RKO (cell line): ENCODE measurements around the gene NAP1L4.
"Not testable (repeated sequence)": the region's sequence is repeated elsewhere in the genome, so short reads cannot be mapped to it uniquely, and the experiment has no call there.

ENCODE experiments used
- DNase-seq: peaks from one replicate; pipeline ENCODE4 v3.0.0-alpha.2; 2016; ENCODE audit warnings: low spot score

Gene NAP1L4

GRCh38 chr11:2905299-2905698, 86.8 kb downstream of the NAP1L4 start:
- DNase-seq: not testable (repeated sequence)

DNA sequence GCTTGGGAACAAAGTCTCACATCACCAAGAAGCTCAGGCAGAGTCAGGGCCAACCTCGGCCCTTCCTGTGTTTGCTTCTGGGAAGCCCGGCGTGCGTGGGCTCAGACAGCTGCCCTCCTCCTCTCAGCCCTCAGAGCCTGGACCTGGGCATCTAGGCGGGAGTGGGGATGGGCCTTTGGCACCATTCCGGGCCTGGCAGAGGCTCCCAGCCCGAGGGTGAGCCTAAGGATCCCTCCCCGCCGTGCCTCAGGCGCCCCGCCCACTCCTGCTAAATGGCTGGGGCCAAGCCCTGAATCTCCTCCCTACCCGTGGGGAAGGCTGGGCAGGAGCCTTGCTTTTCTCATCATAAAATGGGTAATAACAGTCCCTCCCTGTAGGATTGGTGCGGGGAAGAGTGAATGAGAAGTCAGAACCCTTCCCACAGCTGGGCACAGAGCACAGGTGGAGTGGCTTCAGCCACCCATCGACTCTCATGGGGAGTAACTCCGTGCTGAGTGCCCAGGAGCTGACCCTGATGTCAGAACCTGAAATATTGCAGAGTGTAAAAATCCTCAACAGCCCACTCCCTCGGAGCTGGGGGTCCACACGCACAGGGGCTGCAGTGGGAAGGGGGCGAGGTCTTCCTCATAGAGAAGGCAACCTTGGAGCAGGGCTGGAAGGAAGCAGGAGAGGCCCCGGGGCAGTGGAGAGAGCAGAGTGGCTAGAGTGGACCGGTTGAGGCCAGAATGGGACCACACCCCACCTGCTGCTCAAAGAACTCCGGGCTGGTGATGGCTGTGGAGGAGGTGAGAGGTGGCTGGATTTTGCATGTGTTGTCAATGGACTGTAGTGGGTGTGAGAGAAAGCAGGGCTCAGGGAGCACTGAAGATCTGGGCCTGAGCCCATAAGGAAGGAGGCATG, 87.7 kb downstream of the NAP1L4 start:
- DNase-seq: no peak

GRCh38 chr11:2903672-2904011, 88.5 kb downstream of the NAP1L4 start:
- DNase-seq: no peak

- peak; percentile 33 for DNase-seq
Measured at GRCh38 chr11:2902784-2903671, 89.1 kb downstream of the NAP1L4 start.

- peak; percentile 97 for DNase-seq
Measured at GRCh38 chr11:2901854-2902783, 90.0 kb downstream of the NAP1L4 start.

- DNase-seq: no peak
Measured at GRCh38 chr11:2901196-2901796, 90.8 kb downstream of the NAP1L4 start.

DNA sequence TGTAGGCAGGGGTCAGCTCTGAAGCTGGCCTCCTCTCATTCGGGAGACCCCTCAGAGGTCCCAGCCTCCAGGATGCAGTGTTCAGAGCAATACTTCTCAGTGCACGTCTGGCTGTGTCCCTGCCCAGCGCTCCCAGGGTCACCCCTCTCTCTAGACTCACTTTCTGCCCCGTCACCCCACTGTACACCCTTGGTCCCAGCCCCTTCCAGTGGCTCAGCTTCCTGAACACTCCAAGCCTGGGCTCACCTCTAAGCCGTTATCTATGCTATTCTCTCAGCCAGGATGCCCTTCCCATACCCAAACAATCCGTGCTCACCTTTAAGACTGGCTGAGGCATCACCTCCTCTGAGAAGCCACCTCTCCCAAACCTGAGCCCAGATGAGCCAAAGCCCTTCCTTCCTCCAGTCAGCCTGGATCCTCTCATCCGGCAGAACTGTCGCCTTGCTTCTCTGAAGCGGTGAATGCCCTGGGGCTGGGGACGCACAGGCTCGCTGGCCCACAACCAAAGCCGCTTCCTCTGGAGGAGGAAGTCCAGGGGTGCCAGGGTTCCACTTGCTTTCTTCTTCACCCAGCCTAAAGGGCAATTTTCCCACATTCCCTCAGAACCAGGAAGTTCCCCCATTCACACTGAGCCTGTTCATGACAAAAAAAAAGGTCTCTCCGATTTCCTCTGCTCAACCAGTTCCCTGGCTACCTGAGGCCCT, 92.9 kb downstream of the NAP1L4 start:
- DNase-seq: no peak

DNA sequence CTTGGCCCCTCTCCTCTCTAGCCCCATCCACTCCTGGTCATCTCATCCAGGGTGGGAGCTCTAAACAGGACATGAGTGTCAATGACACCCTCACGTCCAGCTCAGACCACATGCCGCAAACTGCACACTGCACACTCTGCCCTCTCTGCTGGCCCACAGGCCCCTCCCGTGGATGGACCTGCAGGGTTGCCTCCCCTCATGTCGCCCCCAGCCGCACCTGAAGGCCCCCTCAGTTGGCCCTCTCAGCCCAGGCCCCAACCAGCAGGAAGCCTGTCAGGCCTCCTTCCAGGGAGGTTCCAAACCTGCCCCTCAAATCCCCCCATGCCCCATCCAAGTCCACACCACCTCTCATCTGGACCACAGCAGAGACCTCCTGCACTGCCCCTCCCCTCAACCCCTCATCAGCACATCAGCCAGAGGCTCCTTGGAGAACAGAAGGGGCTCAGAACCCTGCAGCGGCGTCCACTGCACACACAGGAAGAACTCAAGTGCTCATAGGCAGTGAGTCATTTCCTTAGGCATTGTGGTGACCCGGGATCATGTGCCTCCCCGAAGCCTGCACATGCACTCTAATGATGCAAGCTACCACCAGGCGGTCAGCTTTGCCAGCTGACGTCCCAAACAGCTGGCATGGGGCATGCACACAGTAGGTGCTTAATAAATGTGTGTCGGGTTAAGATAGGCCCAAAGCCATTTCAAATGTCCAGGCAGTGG, 93.6 kb downstream of the NAP1L4 start:
- peak; percentile 97 for DNase-seq

- no peak for DNase-seq
Measured at GRCh38 chr11:2897048-2897447, 95.1 kb downstream of the NAP1L4 start.

DNA sequence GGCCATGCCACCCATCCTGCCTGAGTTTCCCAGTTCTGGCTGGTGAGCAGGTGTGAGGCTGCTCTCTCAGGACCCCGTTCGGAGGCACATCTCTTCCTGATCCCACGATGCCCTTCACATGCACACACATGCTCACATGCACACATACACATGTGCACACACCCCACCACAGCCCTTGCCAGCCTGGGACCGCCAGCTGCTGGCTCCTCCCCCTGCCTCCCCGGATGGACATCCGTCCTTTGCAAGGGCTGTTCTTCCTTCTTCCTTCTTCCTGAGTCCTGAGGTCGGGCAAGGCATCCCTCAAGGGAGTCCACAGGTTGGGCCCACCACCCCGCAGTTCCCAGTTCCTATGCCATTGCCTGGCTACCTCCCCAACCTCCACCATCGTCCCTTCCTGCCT, 96.1 kb downstream of the NAP1L4 start:
- DNase-seq: no peak
